Adrenal gland (tissue), 12 donors: ENCODE measurements around the gene ATE1. TPM values are rescaled to one million over a fixed set of nuclear protein-coding genes. Genes with fewer than 3 reads are reported as not detected.

ENCODE experiments used
- DNase-seq, 7 donors: peaks; one replicate each; pipeline ENCODE4 v3.0.0-alpha.2; 2019 to 2020
- H3K27ac ChIP-seq, 5 donors: fragments of 200-600 bp; sonication (generic) in 4 of 5; 1 replicate in 3 of 5; 2 replicates in 2 of 5; pipeline versions ENCODE4 v1.5.1 to v1.8.0; 2016 to 2020; ENCODE audit warnings: mild to moderate bottlenecking in 1 of 5
- H3K27me3 ChIP-seq: fragments of 200-600 bp; 2 replicates; pipeline ENCODE4 v1.8.0; 2021
- H3K36me3 ChIP-seq, 2 donors: fragments of 200-600 bp; replicated peaks in 1 of 2; 1 replicate in 1 of 2; 2 replicates in 1 of 2; pipeline versions ENCODE4 v1.5.1 to v1.8.0; 2018 to 2022
- H3K4me1 ChIP-seq, 2 donors: fragments of 200-600 bp; replicated peaks in 1 of 2; 1 replicate in 1 of 2; 2 replicates in 1 of 2; pipeline versions ENCODE4 v1.5.1 to v1.8.0; 2018 to 2021
- H3K4me3 ChIP-seq, 4 donors: fragments of 200-600 bp; sonication (generic) in 3 of 4; one replicate each; pipeline ENCODE4 v1.5.1; 2016 to 2018
- H3K9me3 ChIP-seq, 3 donors: fragments of 200-600 bp; sonication (generic) in 1 of 3; replicated peaks in 1 of 3; 1 replicate in 2 of 3; 2 replicates in 1 of 3; pipeline versions ENCODE4 v1.5.1 to v1.8.0; 2016 to 2021
- CTCF ChIP-seq, 6 experiments: fragments of 450-650 bp in 4 of 6; fragments of 200-600 bp in 2 of 6; sonication (generic) in 1 of 6; IDR thresholded peaks; 1 replicate in 5 of 6; 2 replicates in 1 of 6; pipeline versions ENCODE4 v1.5.1 to v1.8.0; 2016 to 2021; ENCODE audit warnings: antibody characterized with exemption in 6 of 6, mild to moderate bottlenecking in 2 of 6, moderate library complexity in 1 of 6
- POLR2A ChIP-seq, 2 donors: fragments of 450-650 bp; IDR thresholded peaks; one replicate each; pipeline ENCODE4 v1.6.1; 2017; ENCODE audit warnings: antibody characterized with exemption in 2 of 2, mild to moderate bottlenecking in 2 of 2, moderate library complexity in 1 of 2
- WGBS, 4 donors: extraction: QIAGEN DNeasy Blood & Tissue Kit in 2 of 4; methylation state at CpG; one replicate each; pipeline versions ENCODE4 v1.1.5 to v1.1.7; 2013 to 2017; 5-methylcytosine and 5-hydroxymethylcytosine counted together
- intact Hi-C, 2 donors: fragments of 100-400 bp; cut with DNase I; formaldehyde crosslinking; loops; one replicate each; pipeline versions ENCODE4 v1.14.1 to v1.15.0; 2022 to 2023
- polyA plus RNA-seq, 3 donors: library from polyadenylated mRNA; stranded (reverse); fragments of 200-250 nt in 2 of 3; fragments of 350-450 nt in 1 of 3; fragmentation: Illumina TruSeq in 1 of 3; extraction: RNeasy Lipid Tissue Mini Kit (QIAGEN cat#74804) in 1 of 3; gene quantifications; one replicate each; pipeline ENCODE4 v1.2.3, GENCODE V29; 2013 to 2014
- total RNA-seq, 9 donors: library from RNA; depleted of rRNA in 4 of 9; stranded (reverse); fragments of >200 nt in 4 of 9; fragments of 120-200 nt in 1 of 9; fragmentation: NEBNext Ultra II Directional in 1 of 9; extraction: Animal tissue kit (Norgen Biotek cat#: 25700) in 1 of 9; gene quantifications; one replicate each; pipeline versions ENCODE4 v1.1.0 to v1.2.4, GENCODE V29; 2013 to 2023
- donor health status: healthy with polysubstance abuse.
- donor health status: Bipolar disorder and iron deficiency.
- donor health status: DM: yes; HTN: yes; CAD: no.
- donor health status: DM: no; HTN: no; CAD: no.
- donor health status: DM: no; HTN: no; CAD: no.
- donor health status: DM: yes; HTN: yes; CAD: no.

ATE1 gene
- total and polyA plus RNA-seq, 12 donors: 4.2 to 53.7 (median 31.9) TPM

- intact Hi-C loops: no loop called here
- Histone ChIP-seq H3K4me1 (peaks cover 0 to 8% of the 10 kb centered on the region in 2 donors), H3K27me3 (no peaks in the 10 kb centered on the region), H3K36me3 (peaks cover 0 to 12% of the 10 kb centered on the region in 2 donors), H3K4me3 (no peak overlapping the region), H3K9me3 (no peaks in the 10 kb centered on the region), H3K27ac (peak overlapping the region in 1 of 5 donors; percentile 10)
- WGBS, 4 donors: 58 to 64% (median 62%) methylated on average over 5 of the region's 5 CpGs
- TF ChIP-seq CTCF (IDR thresholded peaks at IDR 0.05) (no peak), POLR2A (IDR thresholded peaks at IDR 0.05) (no peak)
- DNase-seq: peak in 1 of 7 donors; percentile 9
Observed at GRCh38 chr10:121910673-121911420, 17.0 kb downstream of the ATE1 start.

GRCh38 chr10:121904888-121905287, 22.9 kb downstream of the ATE1 start:
- WGBS, 4 donors: 37 to 52% (median 42%) methylated on average over 2 of the region's 2 CpGs
- Histone ChIP-seq H3K36me3 (no peaks in the 10 kb centered on the region), H3K4me3 (no peak overlapping the region), H3K9me3 (no peaks in the 10 kb centered on the region), H3K27me3 (no peaks in the 10 kb centered on the region), H3K27ac (no peak overlapping the region), H3K4me1 (peaks cover 5 to 15% of the 10 kb centered on the region in 2 donors)
- intact Hi-C loops: no loop called here
- TF ChIP-seq CTCF (IDR thresholded peaks at IDR 0.05) (no peak), POLR2A (IDR thresholded peaks at IDR 0.05) (no peak)
- peak in 6 of 7 donors; percentile 41 to 73 (median 54) for DNase-seq

- Histone ChIP-seq H3K36me3 (no peaks in the 10 kb centered on the region), H3K9me3 (no peaks in the 10 kb centered on the region), H3K27me3 (no peaks in the 10 kb centered on the region), H3K4me3 (no peak overlapping the region), H3K27ac (no peak overlapping the region), H3K4me1 (peaks cover 5 to 17% of the 10 kb centered on the region in 2 donors)
- peak in 1 of 7 donors; percentile 21 for DNase-seq
- WGBS, 4 donors: 42 to 49% (median 43%) methylated on average over 10 of the region's 10 CpGs
- peak; percentile 50 to 76 (median 62) for TF ChIP-seq CTCF (IDR thresholded peaks at IDR 0.05)
- TF ChIP-seq POLR2A (IDR thresholded peaks at IDR 0.05): no peak
- intact Hi-C loops: no loop called here
Observed at GRCh38 chr10:121900443-121901174, 27.2 kb downstream of the ATE1 start.

GRCh38 chr10:121899727-121900126, 28.1 kb downstream of the ATE1 start:
- peaks cover 2 to 10% of the 10 kb centered on the region in 2 donors for H3K4me1 ChIP-seq
- no peaks in the 10 kb centered on the region for H3K36me3 ChIP-seq
- H3K27ac ChIP-seq: no peak overlapping the region
- H3K9me3 ChIP-seq: no peaks in the 10 kb centered on the region
- H3K4me3 ChIP-seq: no peak overlapping the region
- intact Hi-C loops: loop anchor here in 1 of 2 donors (5.0 kb wide), 1 partner anchor 957 kb away; no protein-coding TSS in a partner anchor
- WGBS, 4 donors: 75 to 89% (median 84%) methylated on average over 4 of the region's 4 CpGs
- no peaks in the 10 kb centered on the region for H3K27me3 ChIP-seq
- DNase-seq: no peak
- TF ChIP-seq CTCF (IDR thresholded peaks at IDR 0.05) (no peak), POLR2A (IDR thresholded peaks at IDR 0.05) (no peak)
